ENCODE measurements around the gene ZDHHC18.
"Not testable (repeated sequence)": the region's sequence is repeated elsewhere in the genome, so short reads cannot be mapped to it uniquely, and the experiment has no call there.

ZDHHC18 gene

GRCh38 chr1:26864610-26865480 lies 38.4 kb downstream of the ZDHHC18 start:
- Histone ChIP-seq H3K4me3 (ENCODE audit: low read depth in 1 of 2, low read length in 2 of 2) (peak overlapping the region; percentile 70 to 95), H3K9ac (ENCODE audit: low read length) (peak overlapping the region; percentile 70), H3K9me3 (ENCODE audit: low read length) (no peaks in the 10 kb centered on the region), H3K27me3 (ENCODE audit: control insufficient read depth in 1 of 2, insufficient read depth in 2 of 2, low read length in 2 of 2) (no peaks in the 10 kb centered on the region), H3K4me1 (ENCODE audit: insufficient read depth, low read length) (peaks cover 8% of the 10 kb centered on the region), H3K36me3 (ENCODE audit: insufficient read depth, low read length) (no peaks in the 10 kb centered on the region), H3K27ac (ENCODE audit: low read depth, low read length) (peak overlapping the region; percentile 93)

- not testable (repeated sequence) for H3K9ac ChIP-seq (ENCODE audit: low read length); H3K36me3 ChIP-seq (ENCODE audit: insufficient read depth, low read length); H3K4me3 ChIP-seq (ENCODE audit: low read depth in 1 of 2, low read length in 2 of 2); H3K4me1 ChIP-seq (ENCODE audit: insufficient read depth, low read length); H3K27me3 ChIP-seq (ENCODE audit: control insufficient read depth in 1 of 2, insufficient read depth in 2 of 2, low read length in 2 of 2); H3K9me3 ChIP-seq (ENCODE audit: low read length); H3K27ac ChIP-seq (ENCODE audit: low read depth, low read length)
Measured at GRCh38 chr1:26873097-26873496, 46.6 kb downstream of the ZDHHC18 start.

- H3K9ac ChIP-seq (ENCODE audit: low read length) = no peak overlapping the region
- H3K36me3 ChIP-seq (ENCODE audit: insufficient read depth, low read length) = peaks cover 20% of the 10 kb centered on the region
- no peaks in the 10 kb centered on the region for H3K9me3 ChIP-seq (ENCODE audit: low read length)
- H3K27me3 ChIP-seq (ENCODE audit: control insufficient read depth in 1 of 2, insufficient read depth in 2 of 2, low read length in 2 of 2) = no peaks in the 10 kb centered on the region
- H3K4me1 ChIP-seq (ENCODE audit: insufficient read depth, low read length) = no peaks in the 10 kb centered on the region
- H3K27ac ChIP-seq (ENCODE audit: low read depth, low read length) = no peak overlapping the region
- H3K4me3 ChIP-seq (ENCODE audit: low read depth in 1 of 2, low read length in 2 of 2) = no peak overlapping the region
Measured at GRCh38 chr1:26874896-26875295, 48.4 kb downstream of the ZDHHC18 start.

GRCh38 chr1:26877326-26877725 lies 50.8 kb downstream of the ZDHHC18 start:
- H3K27me3 ChIP-seq (ENCODE audit: control insufficient read depth in 1 of 2, insufficient read depth in 2 of 2, low read length in 2 of 2) = no peaks in the 10 kb centered on the region
- H3K4me1 ChIP-seq (ENCODE audit: insufficient read depth, low read length) = no peaks in the 10 kb centered on the region
- peaks cover 30% of the 10 kb centered on the region for H3K36me3 ChIP-seq (ENCODE audit: insufficient read depth, low read length)
- H3K27ac ChIP-seq (ENCODE audit: low read depth, low read length) = no peak overlapping the region
- no peak overlapping the region for H3K4me3 ChIP-seq (ENCODE audit: low read depth in 1 of 2, low read length in 2 of 2)
- H3K9ac ChIP-seq (ENCODE audit: low read length) = no peak overlapping the region
- H3K9me3 ChIP-seq (ENCODE audit: low read length) = no peaks in the 10 kb centered on the region

GRCh38 chr1:26879793-26880192 lies 53.3 kb downstream of the ZDHHC18 start:
- Histone ChIP-seq H3K4me3 (ENCODE audit: low read depth in 1 of 2, low read length in 2 of 2) (no peak overlapping the region), H3K9me3 (ENCODE audit: low read length) (no peaks in the 10 kb centered on the region), H3K9ac (ENCODE audit: low read length) (no peak overlapping the region), H3K4me1 (ENCODE audit: insufficient read depth, low read length) (no peaks in the 10 kb centered on the region), H3K36me3 (ENCODE audit: insufficient read depth, low read length) (peaks cover 53% of the 10 kb centered on the region), H3K27me3 (ENCODE audit: control insufficient read depth in 1 of 2, insufficient read depth in 2 of 2, low read length in 2 of 2) (no peaks in the 10 kb centered on the region), H3K27ac (ENCODE audit: low read depth, low read length) (no peak overlapping the region)

- not testable (repeated sequence) for H3K9me3 ChIP-seq (ENCODE audit: low read length); H3K9ac ChIP-seq (ENCODE audit: low read length); H3K27ac ChIP-seq (ENCODE audit: low read depth, low read length); H3K27me3 ChIP-seq (ENCODE audit: control insufficient read depth in 1 of 2, insufficient read depth in 2 of 2, low read length in 2 of 2); H3K4me1 ChIP-seq (ENCODE audit: insufficient read depth, low read length); H3K4me3 ChIP-seq (ENCODE audit: low read depth in 1 of 2, low read length in 2 of 2)
- H3K36me3 ChIP-seq (ENCODE audit: insufficient read depth, low read length) = peaks cover 65% of the 10 kb centered on the region
Measured at GRCh38 chr1:26881611-26882010, 55.1 kb downstream of the ZDHHC18 start.

- Histone ChIP-seq H3K9me3 (ENCODE audit: low read length) (no peaks in the 10 kb centered on the region), H3K27me3 (ENCODE audit: control insufficient read depth in 1 of 2, insufficient read depth in 2 of 2, low read length in 2 of 2) (no peaks in the 10 kb centered on the region), H3K27ac (ENCODE audit: low read depth, low read length) (no peak overlapping the region), H3K9ac (ENCODE audit: low read length) (no peak overlapping the region), H3K4me1 (ENCODE audit: insufficient read depth, low read length) (no peaks in the 10 kb centered on the region), H3K36me3 (ENCODE audit: insufficient read depth, low read length) (peaks cover 70% of the 10 kb centered on the region), H3K4me3 (ENCODE audit: low read depth in 1 of 2, low read length in 2 of 2) (no peak overlapping the region)
Measured at GRCh38 chr1:26882696-26883463, 56.4 kb downstream of the ZDHHC18 start.

GRCh38 chr1:26887125-26887524 lies 60.6 kb downstream of the ZDHHC18 start:
- H3K4me3 ChIP-seq (ENCODE audit: low read depth in 1 of 2, low read length in 2 of 2) = no peak overlapping the region
- no peaks in the 10 kb centered on the region for H3K27me3 ChIP-seq (ENCODE audit: control insufficient read depth in 1 of 2, insufficient read depth in 2 of 2, low read length in 2 of 2)
- H3K4me1 ChIP-seq (ENCODE audit: insufficient read depth, low read length) = peaks cover 22% of the 10 kb centered on the region
- H3K36me3 ChIP-seq (ENCODE audit: insufficient read depth, low read length) = peaks cover 58% of the 10 kb centered on the region
- no peak overlapping the region for H3K27ac ChIP-seq (ENCODE audit: low read depth, low read length)
- H3K9me3 ChIP-seq (ENCODE audit: low read length) = no peaks in the 10 kb centered on the region
- no peak overlapping the region for H3K9ac ChIP-seq (ENCODE audit: low read length)

GRCh38 chr1:26888231-26888630 lies 61.7 kb downstream of the ZDHHC18 start:
- Histone ChIP-seq H3K36me3 (ENCODE audit: insufficient read depth, low read length) (peaks cover 57% of the 10 kb centered on the region), H3K4me1 (ENCODE audit: insufficient read depth, low read length) (peaks cover 22% of the 10 kb centered on the region), H3K27ac (ENCODE audit: low read depth, low read length) (no peak overlapping the region), H3K9ac (ENCODE audit: low read length) (no peak overlapping the region), H3K27me3 (ENCODE audit: control insufficient read depth in 1 of 2, insufficient read depth in 2 of 2, low read length in 2 of 2) (no peaks in the 10 kb centered on the region), H3K9me3 (ENCODE audit: low read length) (no peaks in the 10 kb centered on the region), H3K4me3 (ENCODE audit: low read depth in 1 of 2, low read length in 2 of 2) (no peak overlapping the region)

GRCh38 chr1:26889551-26890466 lies 63.3 kb downstream of the ZDHHC18 start, which contains the start of gene GPN2:
TSS of gene GPN2 (minus strand) at chr1:26890283. CDS start at chr1:26890096, 187 bp downstream.
- peaks cover 22% of the 10 kb centered on the region for H3K4me1 ChIP-seq (ENCODE audit: insufficient read depth, low read length)
- H3K36me3 ChIP-seq (ENCODE audit: insufficient read depth, low read length) = peaks cover 59% of the 10 kb centered on the region
- no peaks in the 10 kb centered on the region for H3K9me3 ChIP-seq (ENCODE audit: low read length)
- peak within 1 kb of the TSS; percentile 95 to 96 for H3K4me3 ChIP-seq (ENCODE audit: low read depth in 1 of 2, low read length in 2 of 2)
- no peaks in the 10 kb centered on the region for H3K27me3 ChIP-seq (ENCODE audit: control insufficient read depth in 1 of 2, insufficient read depth in 2 of 2, low read length in 2 of 2)
- peak within 1 kb of the TSS; percentile 83 for H3K9ac ChIP-seq (ENCODE audit: low read length)
- H3K27ac ChIP-seq (ENCODE audit: low read depth, low read length) = peak within 1 kb of the TSS; percentile 97

GRCh38 chr1:26890467-26890796 lies 63.9 kb downstream of the ZDHHC18 start:
- Histone ChIP-seq H3K4me1 (ENCODE audit: insufficient read depth, low read length) (peaks cover 22% of the 10 kb centered on the region), H3K9ac (ENCODE audit: low read length) (peak overlapping the region; percentile 83), H3K4me3 (ENCODE audit: low read depth in 1 of 2, low read length in 2 of 2) (peak overlapping the region; percentile 95 to 96), H3K36me3 (ENCODE audit: insufficient read depth, low read length) (peaks cover 59% of the 10 kb centered on the region), H3K9me3 (ENCODE audit: low read length) (no peaks in the 10 kb centered on the region), H3K27me3 (ENCODE audit: control insufficient read depth in 1 of 2, insufficient read depth in 2 of 2, low read length in 2 of 2) (no peaks in the 10 kb centered on the region), H3K27ac (ENCODE audit: low read depth, low read length) (peak overlapping the region; percentile 97)

Measured in muscle layer of colon (tissue), 2 donors.